CD8-positive, alpha-beta memory T cell (primary cell): ENCODE measurements around the gene SCAI. TPM values are rescaled to one million over a fixed set of nuclear protein-coding genes. Genes with fewer than 3 reads are reported as not detected.
A peak's percentile ranks its signal among the peaks of the same experiment; 100 is the strongest.

Experiments
- CTCF ChIA-PET: fragments of 350-600 bp; sonication (Branson Sonifier 250); formaldehyde crosslinking; loops from one replicate; lab custom pipeline; 2021; ENCODE audit warnings: antibody characterized with exemption; lab: Charles Lee
- POLR2A ChIA-PET: fragments of 350-600 bp; sonication (Branson Sonifier 250); formaldehyde crosslinking; loops from one replicate; lab custom pipeline; 2021; ENCODE audit warnings: antibody characterized with exemption; lab: Charles Lee
- DNase-seq, 5 donors: peaks; one replicate each; pipeline versions ENCODE4 v3.0.0 to v3.0.0-alpha.2; 2020 to 2022; ENCODE audit warnings: mixed read lengths in 1 of 5
- H3K27ac ChIP-seq: one replicate; pipeline ENCODE4 v1.7.0; 2013; ENCODE audit warnings: low read depth, mild to moderate bottlenecking, low read length, moderate library complexity
- H3K27me3 ChIP-seq: 2 replicates; pipeline ENCODE4 v1.7.0; 2013; ENCODE audit warnings: low read length, mild to moderate bottlenecking; ENCODE audit not compliant: insufficient read depth, poor library complexity, severe bottlenecking
- H3K36me3 ChIP-seq: 2 replicates; pipeline ENCODE4 v1.7.0; 2013; ENCODE audit warnings: mild to moderate bottlenecking, low read length, moderate library complexity; ENCODE audit not compliant: insufficient read depth
- H3K4me1 ChIP-seq: 2 replicates; pipeline ENCODE4 v1.7.0; 2013; ENCODE audit warnings: mild to moderate bottlenecking, low read length, moderate library complexity; ENCODE audit not compliant: insufficient read depth
- H3K4me3 ChIP-seq: 2 replicates; pipeline ENCODE4 v1.7.0; 2013; ENCODE audit warnings: mild to moderate bottlenecking, low read length
- H3K9me3 ChIP-seq: 2 replicates; pipeline ENCODE4 v1.7.0; 2013; ENCODE audit warnings: mild to moderate bottlenecking, low read length
- H3K27ac Mint-ChIP-seq, 8 donors: one replicate each; pipeline ENCODE4 v1.8.0; 2020 to 2021; ENCODE audit warnings: mixed read lengths in 8 of 8, mild to moderate bottlenecking in 6 of 8, inconsistent platforms in 3 of 8, moderate library complexity in 3 of 8
- H3K27me3 Mint-ChIP-seq, 2 donors: one replicate each; pipeline ENCODE4 v1.8.0; 2020 to 2021; ENCODE audit warnings: mixed read lengths in 2 of 2, mild to moderate bottlenecking in 1 of 2, moderate library complexity in 1 of 2
- H3K36me3 Mint-ChIP-seq, 3 donors: one replicate each; pipeline ENCODE4 v1.8.0; 2020 to 2021; ENCODE audit warnings: mixed read lengths in 3 of 3, inconsistent platforms in 1 of 3, mild to moderate bottlenecking in 1 of 3
- H3K4me1 Mint-ChIP-seq, 3 donors: one replicate each; pipeline ENCODE4 v1.8.0; 2020 to 2021; ENCODE audit warnings: mixed read lengths in 3 of 3, inconsistent platforms in 1 of 3, mild to moderate bottlenecking in 1 of 3
- H3K4me3 Mint-ChIP-seq, 7 donors: one replicate each; pipeline ENCODE4 v1.8.0; 2020 to 2021; ENCODE audit warnings: mixed read lengths in 7 of 7, mild to moderate bottlenecking in 6 of 7, moderate library complexity in 4 of 7, inconsistent platforms in 2 of 7
- H3K9me3 Mint-ChIP-seq, 5 donors: one replicate each; pipeline ENCODE4 v1.8.0; 2020 to 2022; ENCODE audit warnings: mixed read lengths in 5 of 5, mild to moderate bottlenecking in 3 of 5, moderate library complexity in 2 of 5, inconsistent platforms in 1 of 5
- polyA plus RNA-seq: library from polyadenylated mRNA; unstranded; fragments of 300-500 nt; fragmentation: Illumina TruSeq; gene quantifications from one replicate; pipeline ENCODE4 v1.2.3, GENCODE V29; 2021
- total RNA-seq, 2 experiments: library from RNA; stranded (reverse); gene quantifications; one replicate each; pipeline ENCODE4 v1.2.3, GENCODE V29; 2021

The SCAI gene
- total and polyA plus RNA-seq, 3 experiments from 2014 or later, result 0.72 to 8.5 (median 8.3) TPM

GRCh38 chr9:125146247-125146646 lies 2.9 kb upstream of the SCAI start:
- ChIA-PET CTCF (interaction anchor here (1.1 kb wide), 1 partner anchor 374 kb away, joined by 3 read pairs; no protein-coding TSS in a partner anchor), POLR2A (no interaction called here)
- Histone ChIP-seq H3K36me3 (peaks cover 2% of the 10 kb centered on the region), H3K4me3 (no peak overlapping the region), H3K27ac (no peak overlapping the region), H3K9me3 (no peaks in the 10 kb centered on the region), H3K4me1 (peaks cover 15% of the 10 kb centered on the region), H3K27me3 (no peaks in the 10 kb centered on the region)
- H3K27me3 Mint-ChIP-seq, result no peaks in the 10 kb centered on the region
- peaks cover 20 to 33% (median 27%) of the 10 kb centered on the region in 3 donors for H3K4me1 Mint-ChIP-seq
- peak overlapping the region in 1 of 8 donors; percentile 21 for H3K27ac Mint-ChIP-seq
- DNase-seq, result no peak
- no peaks in the 10 kb centered on the region for H3K9me3 Mint-ChIP-seq
- H3K4me3 Mint-ChIP-seq, result no peak overlapping the region
- peaks cover 3 to 31% (median 7%) of the 10 kb centered on the region in 3 donors for H3K36me3 Mint-ChIP-seq

GRCh38 chr9:125145425-125145824 lies 2.1 kb upstream of the SCAI start:
- POLR2A ChIA-PET, result no interaction called here

GRCh38 chr9:125142560-125143376 lies 560 bp downstream of the SCAI start:
- Mint-ChIP-seq H3K4me1 (peaks cover 26 to 51% (median 39%) of the 10 kb centered on the region in 3 donors), H3K27ac (peak overlapping the region; percentile 28 to 97 (median 92)), H3K4me3 (peak overlapping the region; percentile 89 to 99 (median 95)), H3K36me3 (peaks cover 0 to 13% (median 1%) of the 10 kb centered on the region in 3 donors), H3K27me3 (no peaks in the 10 kb centered on the region), H3K9me3 (no peaks in the 10 kb centered on the region)
- no peaks in the 10 kb centered on the region for H3K9me3 ChIP-seq
- CTCF ChIA-PET, result interaction anchor here (0.6 to 3.1 kb wide), 5 partner anchors 9 to 306 kb away, joined by 3 to 21 read pairs (median 4); no protein-coding TSS in a partner anchor
- DNase-seq, result peak in 2 of 5 donors; percentile 12 to 26
- H3K27me3 ChIP-seq, result no peaks in the 10 kb centered on the region
- H3K27ac ChIP-seq, result no peak overlapping the region
- H3K36me3 ChIP-seq, result peaks cover 4% of the 10 kb centered on the region
- POLR2A ChIA-PET, result interaction anchor here (0.6 to 2.5 kb wide), 3 partner anchors 17 to 201 kb away, joined by 3 to 9 read pairs (median 3); partner anchors contain the start of gene GOLGA1
- peaks cover 15% of the 10 kb centered on the region for H3K4me1 ChIP-seq
- peak overlapping the region; percentile 35 for H3K4me3 ChIP-seq

More at GRCh38 chr9:125145425-125145824, 2.1 kb upstream of the SCAI start:
- Mint-ChIP-seq H3K4me3 (peak overlapping the region in 1 of 7 donors; percentile 71), H3K9me3 (no peaks in the 10 kb centered on the region), H3K4me1 (peaks cover 20 to 36% (median 28%) of the 10 kb centered on the region in 3 donors), H3K27me3 (no peaks in the 10 kb centered on the region), H3K36me3 (peaks cover 0 to 22% (median 2%) of the 10 kb centered on the region in 3 donors), H3K27ac (no peak overlapping the region)
- peaks cover 15% of the 10 kb centered on the region for H3K4me1 ChIP-seq
- no peak for DNase-seq
- H3K27me3 ChIP-seq, result no peaks in the 10 kb centered on the region
- H3K9me3 ChIP-seq, result no peaks in the 10 kb centered on the region
- CTCF ChIA-PET, result no interaction called here
- H3K27ac ChIP-seq, result no peak overlapping the region
- no peak overlapping the region for H3K4me3 ChIP-seq
- no peaks in the 10 kb centered on the region for H3K36me3 ChIP-seq

GRCh38 chr9:125141751-125142150 lies 1.6 kb downstream of the SCAI start:
- CTCF ChIA-PET, result interaction anchor here (1.9 to 3.1 kb wide), 2 partner anchors 10 to 15 kb away, joined by 7 to 21 read pairs; no protein-coding TSS in a partner anchor
- Mint-ChIP-seq H3K4me3 (peak overlapping the region; percentile 11 to 99 (median 95)), H3K9me3 (no peaks in the 10 kb centered on the region), H3K36me3 (peaks cover 0 to 13% (median 1%) of the 10 kb centered on the region in 3 donors), H3K27me3 (no peaks in the 10 kb centered on the region), H3K4me1 (peaks cover 26 to 51% (median 39%) of the 10 kb centered on the region in 3 donors), H3K27ac (peak overlapping the region in 1 of 8 donors; percentile 93)
- Histone ChIP-seq H3K4me1 (peaks cover 15% of the 10 kb centered on the region), H3K27me3 (no peaks in the 10 kb centered on the region), H3K27ac (no peak overlapping the region), H3K36me3 (peaks cover 4% of the 10 kb centered on the region), H3K9me3 (no peaks in the 10 kb centered on the region), H3K4me3 (no peak overlapping the region)
- POLR2A ChIA-PET, result interaction anchor here (0.6 to 1.1 kb wide), 2 partner anchors 99 to 200 kb away, joined by 3 to 6 read pairs; partner anchors contain the start of genes GOLGA1 and HSPA5
- DNase-seq, result no peak

- no peak for DNase-seq
- POLR2A ChIA-PET, result no interaction called here
These were observed 2.1 kb downstream of the SCAI start for GRCh38 chr9:125141251-125141650.

GRCh38 chr9:125140576-125140975 lies 2.8 kb downstream of the SCAI start:
- Histone ChIP-seq H3K27me3 (no peaks in the 10 kb centered on the region), H3K4me1 (peaks cover 15% of the 10 kb centered on the region), H3K4me3 (no peak overlapping the region), H3K27ac (no peak overlapping the region), H3K36me3 (peaks cover 4% of the 10 kb centered on the region), H3K9me3 (no peaks in the 10 kb centered on the region)
- H3K4me3 Mint-ChIP-seq, result no peak overlapping the region
- no peaks in the 10 kb centered on the region for H3K27me3 Mint-ChIP-seq
- no peak overlapping the region for H3K27ac Mint-ChIP-seq
- H3K4me1 Mint-ChIP-seq, result peaks cover 26 to 47% (median 39%) of the 10 kb centered on the region in 3 donors
- POLR2A ChIA-PET, result interaction anchor here (0.6 kb wide), 1 partner anchor 210 kb away, joined by 3 read pairs; no protein-coding TSS in a partner anchor
- no peak for DNase-seq
- H3K36me3 Mint-ChIP-seq, result peaks cover 0 to 13% (median 1%) of the 10 kb centered on the region in 3 donors
- no peaks in the 10 kb centered on the region for H3K9me3 Mint-ChIP-seq
- CTCF ChIA-PET, result interaction anchor here (1.0 kb wide), 1 partner anchor 101 kb away, joined by 3 read pairs; no protein-coding TSS in a partner anchor

More at GRCh38 chr9:125141251-125141650, 2.1 kb downstream of the SCAI start:
- peaks cover 15% of the 10 kb centered on the region for H3K4me1 ChIP-seq
- Mint-ChIP-seq H3K9me3 (no peaks in the 10 kb centered on the region), H3K27me3 (no peaks in the 10 kb centered on the region), H3K4me1 (peaks cover 26 to 49% (median 39%) of the 10 kb centered on the region in 3 donors), H3K27ac (no peak overlapping the region), H3K4me3 (peak overlapping the region in 2 of 7 donors; percentile 32 to 95), H3K36me3 (peaks cover 0 to 13% (median 1%) of the 10 kb centered on the region in 3 donors)
- H3K4me3 ChIP-seq, result no peak overlapping the region
- H3K9me3 ChIP-seq, result no peaks in the 10 kb centered on the region
- no peaks in the 10 kb centered on the region for H3K27me3 ChIP-seq
- H3K36me3 ChIP-seq, result peaks cover 4% of the 10 kb centered on the region
- CTCF ChIA-PET, result interaction anchor here (1.0 to 3.1 kb wide), 3 partner anchors 10 to 100 kb away, joined by 3 to 21 read pairs (median 7); no protein-coding TSS in a partner anchor
- no peak overlapping the region for H3K27ac ChIP-seq

- no peak for DNase-seq
- POLR2A ChIA-PET, result no interaction called here
- H3K9me3 Mint-ChIP-seq, result peaks cover 0 to 10% (median 0%) of the 10 kb centered on the region in 5 donors
These were observed 6.1 kb downstream of the SCAI start for GRCh38 chr9:125137200-125137599.

More at GRCh38 chr9:125137200-125137599, 6.1 kb downstream of the SCAI start:
- H3K4me1 ChIP-seq, result peaks cover 9% of the 10 kb centered on the region
- no peak overlapping the region for H3K27ac Mint-ChIP-seq
- CTCF ChIA-PET, result no interaction called here
- H3K4me3 Mint-ChIP-seq, result peak overlapping the region in 1 of 7 donors; percentile 27
- no peaks in the 10 kb centered on the region for H3K9me3 ChIP-seq
- H3K36me3 ChIP-seq, result peaks cover 4% of the 10 kb centered on the region
- peaks cover 24 to 50% (median 40%) of the 10 kb centered on the region in 3 donors for H3K4me1 Mint-ChIP-seq
- no peaks in the 10 kb centered on the region for H3K27me3 ChIP-seq
- no peak overlapping the region for H3K4me3 ChIP-seq
- H3K36me3 Mint-ChIP-seq, result peaks cover 5 to 13% (median 10%) of the 10 kb centered on the region in 3 donors
- H3K27me3 Mint-ChIP-seq, result no peaks in the 10 kb centered on the region
- no peak overlapping the region for H3K27ac ChIP-seq
